ENCODE data around the gene PTPRM.
"Not testable (repeated sequence)": the region's sequence is repeated elsewhere in the genome, so short reads cannot be mapped to it uniquely, and the experiment has no call there.

Gene PTPRM

GRCh38 chr18:8046441-8046840 lies 479.3 kb downstream of the PTPRM start:
- H3K9me3 ChIP-seq = no peaks in the 10 kb centered on the region
- in situ Hi-C loops (cut with MboI; ENCODE audit: low sequenced_read_pairs) = no loop called here
- H3K4me3 ChIP-seq = no peak overlapping the region
- H3K4me1 ChIP-seq = no peaks in the 10 kb centered on the region
- DNase-seq (ENCODE audit: low spot score in 2 of 2) = no peak
- H3K27me3 ChIP-seq (ENCODE audit: low read depth) = no peaks in the 10 kb centered on the region
- H3K36me3 ChIP-seq (replicated peaks) = no peaks in the 10 kb centered on the region

DNA sequence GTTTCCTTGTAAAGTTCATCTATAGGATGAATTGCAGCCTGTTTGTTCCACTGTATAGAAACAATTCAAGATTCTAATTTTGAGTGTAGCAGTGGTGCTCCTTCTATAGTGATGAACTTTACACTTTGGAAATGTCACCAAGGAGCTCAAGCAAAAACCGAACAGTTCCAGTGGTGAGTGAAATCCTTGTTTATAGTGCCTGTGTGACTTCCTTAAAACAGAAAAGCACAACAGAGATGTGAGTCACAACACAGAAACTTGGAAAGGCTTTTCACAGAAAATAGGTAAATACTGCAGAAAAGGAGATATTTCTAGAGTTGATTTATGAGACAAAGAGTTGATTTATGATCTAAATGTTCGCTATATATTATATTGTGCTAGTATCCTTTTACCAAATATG lies 482.0 kb downstream of the PTPRM start:
- Histone ChIP-seq H3K27me3 (ENCODE audit: low read depth) (no peaks in the 10 kb centered on the region), H3K4me3 (no peak overlapping the region), H3K36me3 (replicated peaks) (no peaks in the 10 kb centered on the region), H3K4me1 (no peaks in the 10 kb centered on the region), H3K9me3 (no peaks in the 10 kb centered on the region)
- DNase-seq (ENCODE audit: low spot score in 2 of 2) = no peak
- in situ Hi-C loops (cut with MboI; ENCODE audit: low sequenced_read_pairs) = no loop called here

DNA sequence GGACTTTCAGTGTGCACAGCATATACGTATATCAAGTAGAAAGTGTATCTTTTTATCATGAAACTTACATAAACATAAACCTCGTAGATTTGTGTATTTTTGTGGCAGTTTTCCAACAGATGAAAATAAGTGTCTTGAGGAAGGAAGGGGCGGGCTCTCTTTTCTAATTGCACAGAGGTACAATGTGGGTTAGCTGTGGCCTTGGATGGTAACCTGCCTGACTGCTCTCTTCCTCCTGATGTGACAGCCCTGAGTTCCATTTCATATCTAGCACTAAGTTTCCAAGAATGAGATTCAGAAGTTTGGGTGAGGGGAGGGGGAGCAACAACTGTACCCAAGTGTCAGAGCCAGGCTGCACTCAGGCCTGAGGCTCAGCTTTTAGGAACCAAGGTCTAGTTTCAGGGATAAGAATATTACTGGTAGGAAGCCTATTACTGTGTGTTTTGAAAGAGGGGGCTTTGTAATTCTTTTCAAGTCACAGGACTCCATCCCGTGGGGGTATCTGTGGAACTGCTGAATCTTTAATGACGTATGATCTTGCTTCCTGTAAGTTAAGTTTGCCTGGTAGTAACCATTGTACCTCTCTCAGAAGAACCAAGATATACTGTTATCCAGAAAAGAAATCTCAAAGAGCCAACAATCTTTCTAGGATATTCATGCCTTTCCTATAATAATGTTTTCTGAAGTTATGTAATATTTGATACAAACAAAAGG lies 483.7 kb downstream of the PTPRM start:
- Histone ChIP-seq H3K4me1 (no peaks in the 10 kb centered on the region), H3K4me3 (no peak overlapping the region), H3K9me3 (no peaks in the 10 kb centered on the region), H3K36me3 (replicated peaks) (no peaks in the 10 kb centered on the region), H3K27me3 (ENCODE audit: low read depth) (no peaks in the 10 kb centered on the region)
- in situ Hi-C loops (cut with MboI; ENCODE audit: low sequenced_read_pairs) = no loop called here
- no peak for DNase-seq (ENCODE audit: low spot score in 2 of 2)

- no peaks in the 10 kb centered on the region for H3K36me3 ChIP-seq (replicated peaks)
- DNase-seq (ENCODE audit: low spot score in 2 of 2) = no peak
- no peaks in the 10 kb centered on the region for H3K27me3 ChIP-seq (ENCODE audit: low read depth)
- H3K4me1 ChIP-seq = no peaks in the 10 kb centered on the region
- no peaks in the 10 kb centered on the region for H3K9me3 ChIP-seq
- in situ Hi-C loops (cut with MboI; ENCODE audit: low sequenced_read_pairs) = no loop called here
- no peak overlapping the region for H3K4me3 ChIP-seq
These were observed 484.3 kb downstream of the PTPRM start for GRCh38 chr18:8051453-8051852.

DNA sequence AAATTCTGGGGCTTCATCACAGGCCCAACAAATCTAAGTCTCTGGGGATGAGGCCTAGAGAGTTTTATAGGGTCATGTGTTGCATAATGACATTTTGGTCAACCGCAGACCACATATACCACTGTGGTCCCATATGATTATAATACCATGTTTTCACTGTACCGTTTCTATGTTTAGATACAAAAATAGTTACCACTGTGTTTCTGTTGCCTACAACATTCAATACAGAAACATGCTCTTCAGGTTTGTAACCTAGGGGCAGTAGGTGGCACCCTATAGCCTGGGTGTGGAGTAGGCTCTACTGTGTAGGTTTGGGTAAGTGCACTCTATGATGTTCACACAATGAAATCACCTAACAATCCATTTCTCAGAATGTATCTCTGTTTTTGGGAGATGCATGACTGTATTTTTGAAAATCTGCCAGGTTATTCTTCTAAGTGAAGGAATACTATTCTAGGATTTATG lies 485.2 kb downstream of the PTPRM start:
- in situ Hi-C loops (cut with MboI; ENCODE audit: low sequenced_read_pairs) = no loop called here

GRCh38 chr18:8056723-8057122 lies 489.6 kb downstream of the PTPRM start:
- no peaks in the 10 kb centered on the region for H3K27me3 ChIP-seq (ENCODE audit: low read depth)
- no peak for DNase-seq (ENCODE audit: low spot score in 2 of 2)
- in situ Hi-C loops (cut with MboI; ENCODE audit: low sequenced_read_pairs) = no loop called here
- H3K4me3 ChIP-seq = no peak overlapping the region
- no peaks in the 10 kb centered on the region for H3K4me1 ChIP-seq
- H3K9me3 ChIP-seq = no peaks in the 10 kb centered on the region
- H3K36me3 ChIP-seq (replicated peaks) = no peaks in the 10 kb centered on the region

More for the DNA sequence above, 485.2 kb downstream of the PTPRM start:
- no peaks in the 10 kb centered on the region for H3K27me3 ChIP-seq (ENCODE audit: low read depth)
- no peaks in the 10 kb centered on the region for H3K36me3 ChIP-seq (replicated peaks)
- no peaks in the 10 kb centered on the region for H3K9me3 ChIP-seq
- no peak overlapping the region for H3K4me3 ChIP-seq
- no peaks in the 10 kb centered on the region for H3K4me1 ChIP-seq
- no peak for DNase-seq (ENCODE audit: low spot score in 2 of 2)

DNA sequence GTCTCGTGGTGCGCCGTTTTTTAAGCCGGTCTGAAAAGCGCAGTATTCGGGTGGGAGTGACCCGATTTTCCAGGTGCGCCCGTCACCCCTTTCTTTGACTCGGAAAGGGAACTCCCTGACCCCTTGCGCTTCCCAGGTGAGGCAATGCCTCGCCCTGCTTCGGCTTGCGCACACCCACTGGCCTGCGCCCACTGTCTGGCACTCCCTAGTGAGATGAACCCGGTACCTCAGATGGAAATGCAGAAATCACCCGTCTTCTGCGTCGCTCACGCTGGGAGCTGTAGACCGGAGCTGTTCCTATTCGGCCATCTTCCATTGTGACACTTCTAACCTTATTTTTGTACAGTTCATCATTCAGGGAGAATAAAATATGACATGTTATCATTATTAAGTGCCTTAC lies 496.0 kb downstream of the PTPRM start:
- H3K36me3 ChIP-seq (replicated peaks); H3K4me1 ChIP-seq; H3K27me3 ChIP-seq (ENCODE audit: low read depth); DNase-seq (ENCODE audit: low spot score in 2 of 2); H3K4me3 ChIP-seq; H3K9me3 ChIP-seq; in situ Hi-C loops (cut with MboI; ENCODE audit: low sequenced_read_pairs): not testable (repeated sequence)

DNA sequence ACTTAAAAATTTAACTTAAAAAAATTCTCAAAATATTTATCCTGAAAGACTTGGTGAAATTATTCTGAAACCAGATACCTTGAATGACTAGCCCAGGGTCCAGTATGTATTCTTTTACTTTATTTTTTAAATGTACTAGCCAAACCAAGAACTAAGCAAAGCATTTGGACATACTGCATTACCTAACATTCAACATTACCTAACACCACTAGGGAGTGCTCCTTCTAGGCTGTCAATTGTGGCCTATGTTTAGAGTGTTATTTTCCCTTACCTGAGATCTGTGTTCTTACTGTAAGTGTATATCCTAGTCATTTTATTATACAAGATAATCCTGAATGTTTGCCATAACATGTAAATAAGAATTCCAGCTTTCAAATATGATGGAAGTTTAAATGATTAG lies 496.6 kb downstream of the PTPRM start:
- in situ Hi-C loops (cut with MboI; ENCODE audit: low sequenced_read_pairs) = no loop called here
- H3K27me3 ChIP-seq (ENCODE audit: low read depth) = no peaks in the 10 kb centered on the region
- no peaks in the 10 kb centered on the region for H3K36me3 ChIP-seq (replicated peaks)
- no peak overlapping the region for H3K4me3 ChIP-seq
- DNase-seq (ENCODE audit: low spot score in 2 of 2) = no peak
- H3K4me1 ChIP-seq = no peaks in the 10 kb centered on the region
- no peaks in the 10 kb centered on the region for H3K9me3 ChIP-seq

DNA sequence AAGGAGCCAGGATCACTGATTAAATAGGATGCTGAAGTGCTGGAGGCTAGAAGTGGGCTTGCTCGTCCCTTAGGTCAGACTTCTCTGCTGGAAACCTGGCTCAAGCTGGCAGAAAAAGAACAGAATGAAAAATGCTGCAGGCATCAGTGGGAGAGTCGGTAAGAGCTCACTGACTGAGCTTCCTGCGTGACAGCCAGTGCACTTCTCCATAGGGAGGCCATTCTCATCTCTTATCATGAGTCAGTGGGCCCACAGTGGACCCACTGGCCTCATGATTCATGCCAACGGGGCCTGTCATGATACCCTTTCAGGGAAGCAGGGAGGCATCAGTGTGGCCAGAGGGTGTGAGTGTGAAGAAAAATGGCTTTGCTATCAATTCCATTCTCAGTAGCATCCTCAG lies 498.2 kb downstream of the PTPRM start:
- in situ Hi-C loops (cut with MboI; ENCODE audit: low sequenced_read_pairs) = no loop called here
- H3K36me3 ChIP-seq (replicated peaks) = no peaks in the 10 kb centered on the region
- no peak overlapping the region for H3K4me3 ChIP-seq
- H3K27me3 ChIP-seq (ENCODE audit: low read depth) = no peaks in the 10 kb centered on the region
- DNase-seq (ENCODE audit: low spot score in 2 of 2) = no peak
- no peaks in the 10 kb centered on the region for H3K9me3 ChIP-seq
- no peaks in the 10 kb centered on the region for H3K4me1 ChIP-seq

DNA sequence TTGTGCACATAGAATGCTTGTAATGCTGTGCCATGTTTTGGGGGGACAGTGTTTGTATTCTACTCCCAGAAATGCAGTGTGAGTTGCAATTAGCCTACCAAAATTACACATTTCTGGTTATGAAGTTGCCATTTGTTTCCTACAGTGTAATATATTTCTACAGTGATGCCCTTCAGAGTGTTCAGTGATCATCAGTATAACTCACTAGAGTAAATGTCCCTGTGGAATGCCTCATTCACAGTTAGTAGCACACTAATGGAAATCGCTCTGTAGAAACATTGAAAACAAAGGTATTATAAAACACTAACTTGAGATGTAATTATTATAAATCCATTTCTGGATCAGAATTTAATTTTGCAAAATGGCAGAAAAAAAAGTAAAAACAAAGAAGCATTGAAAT lies 498.7 kb downstream of the PTPRM start:
- no peaks in the 10 kb centered on the region for H3K36me3 ChIP-seq (replicated peaks)
- H3K27me3 ChIP-seq (ENCODE audit: low read depth) = no peaks in the 10 kb centered on the region
- H3K4me1 ChIP-seq = no peaks in the 10 kb centered on the region
- no peak for DNase-seq (ENCODE audit: low spot score in 2 of 2)
- no peak overlapping the region for H3K4me3 ChIP-seq
- in situ Hi-C loops (cut with MboI; ENCODE audit: low sequenced_read_pairs) = no loop called here
- H3K9me3 ChIP-seq = no peaks in the 10 kb centered on the region

DNA sequence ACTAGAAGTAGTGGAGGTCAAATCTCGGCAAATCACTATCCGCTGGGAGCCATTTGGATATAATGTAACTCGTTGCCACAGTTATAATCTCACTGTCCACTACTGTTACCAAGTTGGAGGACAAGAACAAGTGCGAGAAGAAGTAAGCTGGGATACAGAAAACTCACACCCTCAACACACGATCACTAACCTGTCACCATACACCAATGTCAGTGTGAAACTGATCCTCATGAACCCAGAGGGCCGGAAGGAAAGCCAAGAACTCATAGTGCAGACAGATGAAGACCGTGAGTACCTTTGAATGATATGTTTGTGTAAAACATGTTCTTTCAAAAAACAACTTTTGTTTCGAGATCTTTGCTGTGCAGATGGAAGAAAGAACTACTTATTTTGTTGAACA lies 502.6 kb downstream of the PTPRM start:
- in situ Hi-C loops (cut with MboI; ENCODE audit: low sequenced_read_pairs) = no loop called here
- Histone ChIP-seq H3K4me3 (no peak overlapping the region), H3K27me3 (ENCODE audit: low read depth) (no peaks in the 10 kb centered on the region), H3K36me3 (replicated peaks) (no peaks in the 10 kb centered on the region), H3K9me3 (no peaks in the 10 kb centered on the region; the same call in 1 of the 2 replicates), H3K4me1 (no peaks in the 10 kb centered on the region)
- no peak for DNase-seq (ENCODE audit: low spot score in 2 of 2)

DNA sequence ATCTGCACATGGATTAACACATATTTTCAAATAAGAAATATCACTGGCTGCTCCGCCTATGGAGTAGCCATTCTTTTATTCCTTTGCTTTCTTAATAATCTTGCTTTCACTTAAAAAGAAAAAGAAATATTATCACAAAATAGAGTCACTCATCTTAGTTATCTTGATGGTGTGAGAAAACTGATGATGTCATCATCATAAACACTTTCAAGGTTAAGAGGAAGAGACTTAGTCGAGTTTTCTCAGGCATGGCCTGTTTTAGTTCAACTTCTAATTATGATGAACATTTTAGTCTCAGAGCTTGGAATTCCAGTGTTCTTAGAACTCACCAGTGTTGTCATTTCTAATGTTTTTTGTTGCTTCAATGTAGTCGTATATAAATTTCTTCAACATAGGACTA lies 506.1 kb downstream of the PTPRM start:
- in situ Hi-C loops (cut with MboI; ENCODE audit: low sequenced_read_pairs) = no loop called here
- no peaks in the 10 kb centered on the region for H3K36me3 ChIP-seq (replicated peaks)
- no peak overlapping the region for H3K4me3 ChIP-seq
- H3K9me3 ChIP-seq = no peaks in the 10 kb centered on the region; the same call in 1 of the 2 replicates
- no peaks in the 10 kb centered on the region for H3K4me1 ChIP-seq
- DNase-seq (ENCODE audit: low spot score in 2 of 2) = no peak
- no peaks in the 10 kb centered on the region for H3K27me3 ChIP-seq (ENCODE audit: low read depth)

- H3K4me1 ChIP-seq = no peaks in the 10 kb centered on the region
- no peaks in the 10 kb centered on the region for H3K9me3 ChIP-seq
- DNase-seq (ENCODE audit: low spot score in 2 of 2) = no peak
- no peak overlapping the region for H3K4me3 ChIP-seq
- in situ Hi-C loops (cut with MboI; ENCODE audit: low sequenced_read_pairs) = loop anchor here (25.0 kb wide), 2 partner anchors 232 to 307 kb away; no protein-coding TSS in a partner anchor
- no peaks in the 10 kb centered on the region for H3K27me3 ChIP-seq (ENCODE audit: low read depth)
- no peaks in the 10 kb centered on the region for H3K36me3 ChIP-seq (replicated peaks)
These were observed 513.0 kb downstream of the PTPRM start for GRCh38 chr18:8080092-8080491.

DNA sequence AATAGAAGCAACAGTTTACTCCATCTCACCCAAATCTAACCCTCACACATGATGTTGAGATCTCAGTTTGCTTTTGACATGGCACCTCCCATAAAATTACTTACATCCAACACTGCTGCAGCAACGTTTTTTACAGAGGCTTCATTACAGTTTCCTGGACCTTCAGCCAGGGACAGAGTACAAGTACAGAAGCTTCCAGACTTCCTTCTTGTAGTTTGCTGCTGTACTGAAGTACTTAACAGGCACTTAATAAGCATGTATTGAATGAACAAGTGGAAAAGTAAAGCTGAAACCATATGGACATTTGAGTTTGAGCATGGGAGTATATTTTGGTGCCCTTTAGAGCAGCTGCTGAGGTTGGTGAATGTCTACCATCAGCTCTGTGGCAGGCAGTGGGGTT lies 514.2 kb downstream of the PTPRM start:
- Histone ChIP-seq H3K36me3 (replicated peaks) (no peaks in the 10 kb centered on the region), H3K4me1 (no peaks in the 10 kb centered on the region), H3K27me3 (ENCODE audit: low read depth) (no peaks in the 10 kb centered on the region), H3K4me3 (no peak overlapping the region), H3K9me3 (no peaks in the 10 kb centered on the region)
- in situ Hi-C loops (cut with MboI; ENCODE audit: low sequenced_read_pairs) = loop anchor here (25.0 kb wide), 2 partner anchors 231 to 306 kb away; no protein-coding TSS in a partner anchor
- DNase-seq (ENCODE audit: low spot score in 2 of 2) = no peak

Data from HAP-1 (cell line).